Activated CD8-positive, alpha-beta memory T cell treated with anti-CD3 and anti-CD28 coated beads, Interleukin-2, amount 50 U/mL, for 24 hours (primary cell): ENCODE measurements around the gene MLIP.
"Not testable (repeated sequence)": the region's sequence is repeated elsewhere in the genome, so short reads cannot be mapped to it uniquely, and the experiment has no call there.

ENCODE experiments used
- DNase-seq: peaks from one replicate; pipeline ENCODE4 v3.0.0-alpha.2; 2020; ENCODE audit errors: extremely low read depth

MLIP gene, protein sequence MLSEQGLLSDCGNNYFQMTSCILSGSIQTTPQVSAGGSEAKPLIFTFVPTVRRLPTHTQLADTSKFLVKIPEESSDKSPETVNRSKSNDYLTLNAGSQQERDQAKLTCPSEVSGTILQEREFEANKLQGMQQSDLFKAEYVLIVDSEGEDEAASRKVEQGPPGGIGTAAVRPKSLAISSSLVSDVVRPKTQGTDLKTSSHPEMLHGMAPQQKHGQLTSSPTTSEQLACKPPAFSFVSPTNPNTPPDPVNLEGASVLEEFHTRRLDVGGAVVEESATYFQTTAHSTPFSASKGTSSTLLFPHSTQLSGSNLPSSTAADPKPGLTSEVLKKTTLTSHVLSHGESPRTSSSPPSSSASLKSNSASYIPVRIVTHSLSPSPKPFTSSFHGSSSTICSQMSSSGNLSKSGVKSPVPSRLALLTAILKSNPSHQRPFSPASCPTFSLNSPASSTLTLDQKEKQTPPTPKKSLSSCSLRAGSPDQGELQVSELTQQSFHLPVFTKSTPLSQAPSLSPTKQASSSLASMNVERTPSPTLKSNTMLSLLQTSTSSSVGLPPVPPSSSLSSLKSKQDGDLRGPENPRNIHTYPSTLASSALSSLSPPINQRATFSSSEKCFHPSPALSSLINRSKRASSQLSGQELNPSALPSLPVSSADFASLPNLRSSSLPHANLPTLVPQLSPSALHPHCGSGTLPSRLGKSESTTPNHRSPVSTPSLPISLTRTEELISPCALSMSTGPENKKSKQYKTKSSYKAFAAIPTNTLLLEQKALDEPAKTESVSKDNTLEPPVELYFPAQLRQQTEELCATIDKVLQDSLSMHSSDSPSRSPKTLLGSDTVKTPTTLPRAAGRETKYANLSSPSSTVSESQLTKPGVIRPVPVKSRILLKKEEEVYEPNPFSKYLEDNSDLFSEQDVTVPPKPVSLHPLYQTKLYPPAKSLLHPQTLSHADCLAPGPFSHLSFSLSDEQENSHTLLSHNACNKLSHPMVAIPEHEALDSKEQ

DNA sequence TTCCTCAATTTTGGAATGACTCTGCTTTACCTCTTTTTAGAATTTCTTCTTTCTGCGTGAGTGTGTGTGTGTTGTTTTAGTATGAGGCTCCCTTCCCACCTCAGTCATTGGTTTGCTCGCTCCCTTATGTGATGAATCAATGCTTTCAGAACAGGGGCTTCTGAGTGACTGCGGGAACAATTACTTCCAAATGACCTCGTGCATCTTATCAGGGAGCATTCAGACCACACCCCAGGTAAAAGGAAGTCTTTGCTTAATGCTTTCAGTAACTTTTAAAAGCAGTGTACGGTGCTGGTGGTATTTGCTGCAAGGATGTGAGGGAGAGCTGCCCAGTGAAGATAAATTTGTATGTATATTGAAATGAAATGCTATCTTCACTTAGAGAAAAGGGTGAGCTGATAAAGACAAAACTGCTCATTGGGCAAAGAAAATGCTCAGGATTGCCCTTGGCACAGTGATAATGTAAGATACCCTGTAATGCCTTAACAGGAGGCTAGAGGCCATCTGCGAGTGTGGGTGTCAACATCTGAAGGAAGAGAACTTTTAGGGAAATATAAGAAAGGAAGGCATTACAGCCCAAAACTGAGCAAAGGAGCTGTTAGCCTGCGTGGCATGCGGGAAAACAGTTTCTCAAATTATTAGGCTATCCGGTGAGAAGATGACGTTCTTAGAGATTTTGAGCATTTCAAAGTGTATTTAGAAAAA is at the start of gene MLIP:
TSS of gene MLIP (plus strand) at position 103 of the 705 bp plus-strand sequence. CDS start at position 140, 37 bp downstream.
- no peak for DNase-seq

DNA sequence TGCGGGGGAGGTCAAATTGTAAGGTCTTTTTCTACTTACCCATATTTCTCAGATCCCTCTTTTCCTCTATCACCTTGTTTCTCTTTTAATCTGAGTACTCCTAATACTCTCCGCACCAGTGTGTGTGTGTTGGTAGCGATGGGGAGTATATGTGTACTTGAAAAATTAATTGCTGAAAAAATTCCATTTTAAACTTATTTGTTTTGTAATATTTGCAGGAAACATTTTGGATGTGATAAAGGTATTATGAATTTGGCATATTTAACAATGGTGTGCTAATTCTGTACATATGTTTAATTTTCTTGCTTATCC is 48.1 kb upstream of the MLIP start:
- DNase-seq, result no peak

DNA sequence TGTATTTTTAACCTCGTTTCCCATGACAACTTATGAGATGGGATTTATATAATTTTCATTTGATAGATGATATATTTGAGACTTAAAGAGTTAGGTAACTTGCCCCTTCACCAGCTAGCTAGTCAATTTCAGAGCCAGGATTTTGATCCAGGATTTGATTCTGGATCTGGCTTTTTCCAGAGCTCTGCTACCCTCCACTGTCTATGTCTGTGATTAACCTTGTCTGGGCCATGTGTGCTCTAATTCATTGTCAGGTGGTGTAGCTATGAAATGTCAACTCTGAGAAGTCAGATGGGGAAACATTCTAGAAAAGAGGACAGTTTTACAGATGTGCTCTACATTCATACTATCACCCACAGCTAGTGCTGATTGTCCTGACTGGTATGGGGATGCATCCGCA is 42.5 kb upstream of the MLIP start:
- DNase-seq, result no peak

DNA sequence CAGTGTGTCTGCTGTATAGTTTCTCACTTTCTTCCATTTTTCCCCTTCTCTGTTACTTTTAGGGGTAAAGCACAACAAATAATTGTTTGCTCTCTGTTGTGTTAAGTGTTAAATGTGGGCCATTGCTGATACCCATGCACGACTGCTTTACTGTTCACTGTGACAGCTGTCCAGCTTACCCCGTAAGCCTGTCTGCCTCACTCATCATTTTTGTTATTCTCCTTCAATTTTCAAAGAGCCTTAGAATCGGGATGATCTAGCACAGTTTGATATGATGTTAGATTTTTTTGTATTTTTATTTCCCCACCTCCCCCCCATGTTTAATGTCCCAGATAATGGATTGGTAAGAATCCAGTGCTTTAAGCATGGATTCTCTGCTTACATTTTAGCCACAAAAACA is 41.2 kb upstream of the MLIP start:
- no peak for DNase-seq

DNA sequence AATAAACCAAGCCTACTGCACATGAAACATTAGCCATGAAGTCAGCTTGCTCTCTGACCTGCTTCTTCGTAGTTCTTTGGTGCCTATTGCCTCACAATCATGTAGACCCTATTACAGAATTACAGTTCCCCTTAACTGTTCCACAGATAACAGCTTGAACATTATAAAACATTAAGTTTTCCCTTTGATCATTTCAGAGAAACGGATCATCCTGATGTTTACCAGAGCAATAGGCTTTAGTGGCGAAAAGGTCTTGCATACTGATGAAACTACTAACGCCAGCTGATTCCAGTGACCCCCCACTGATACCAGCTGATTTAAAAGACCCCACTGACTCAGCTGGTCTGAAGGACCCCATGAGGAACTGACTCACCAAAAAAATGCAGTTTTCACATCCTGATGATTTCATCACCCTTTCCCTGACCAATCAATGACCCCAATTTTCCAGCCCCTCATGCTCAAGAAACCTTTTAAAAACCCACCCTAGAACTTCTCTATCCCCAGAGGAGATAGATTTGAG is 39.4 kb upstream of the MLIP start:
- DNase-seq, result no peak

DNA sequence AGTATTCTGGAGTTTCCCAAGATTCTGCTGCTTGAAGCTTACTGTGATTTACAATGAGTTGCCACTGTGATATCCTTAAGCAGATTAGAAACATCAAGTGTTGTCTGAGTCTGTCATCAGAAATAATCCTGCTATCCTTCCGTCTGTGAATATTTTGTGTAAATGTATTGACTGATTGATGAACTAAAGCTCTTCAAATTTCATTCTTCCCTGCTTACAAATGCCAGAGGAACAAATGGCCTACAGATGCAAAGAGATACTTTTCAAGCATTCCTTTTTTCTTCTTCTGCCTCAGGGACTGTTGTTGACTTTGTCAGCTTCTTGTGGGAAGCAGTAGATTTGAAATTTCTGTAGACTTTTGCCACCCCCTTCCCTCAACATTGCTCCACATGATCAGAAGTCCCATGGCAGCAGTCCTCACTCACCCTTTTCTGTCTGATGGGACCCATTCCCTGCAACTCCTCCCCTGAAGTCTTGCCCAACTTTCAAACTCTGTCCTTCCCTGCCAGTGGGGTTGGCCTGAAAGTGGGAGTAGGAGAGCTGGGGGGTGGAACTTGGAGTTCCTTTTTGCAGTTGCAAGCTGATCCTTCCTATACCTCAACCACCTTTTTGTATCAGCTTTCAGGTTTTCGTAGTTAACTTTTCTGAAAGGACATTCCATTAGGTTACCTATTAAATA is 38.5 kb upstream of the MLIP start:
- DNase-seq, result no peak

DNA sequence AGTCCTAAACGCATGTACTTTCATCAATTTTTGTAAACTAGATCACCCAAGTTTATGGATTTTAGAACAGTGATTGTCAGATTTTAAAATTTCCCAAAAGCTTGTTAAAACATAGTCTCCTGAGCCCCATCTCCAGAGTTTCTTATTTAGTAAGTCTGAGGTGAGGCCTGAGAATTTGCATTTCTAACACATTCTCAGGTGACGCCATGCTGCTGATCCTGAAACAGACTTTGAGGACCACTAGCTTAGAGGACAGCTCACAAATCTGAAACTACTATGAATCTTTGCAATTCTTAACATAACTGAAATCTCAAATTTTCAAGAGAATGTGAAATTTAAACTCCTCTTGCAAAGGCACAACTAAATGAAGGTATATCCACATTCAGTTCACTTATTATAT is 37.8 kb upstream of the MLIP start:
- DNase-seq, result no peak

DNA sequence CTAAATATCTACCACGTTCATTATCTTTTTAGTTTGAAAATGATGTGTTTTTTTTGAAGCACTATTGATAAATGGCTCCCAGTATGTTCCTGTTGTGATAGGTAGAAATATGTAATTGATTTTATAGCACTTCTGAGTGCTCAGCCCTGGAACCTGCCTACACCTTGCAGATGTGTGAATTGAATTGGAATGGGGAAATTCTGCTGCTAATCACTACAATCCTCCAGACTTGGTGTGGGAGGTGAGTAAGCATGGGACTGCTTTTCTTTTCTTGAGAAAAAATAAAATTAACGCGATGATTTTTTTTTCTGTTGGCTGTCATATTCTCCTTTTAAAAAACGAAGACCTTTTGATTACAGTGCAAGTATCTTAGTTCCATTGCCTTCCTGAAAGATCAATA is 37.1 kb upstream of the MLIP start:
- no peak for DNase-seq

DNA sequence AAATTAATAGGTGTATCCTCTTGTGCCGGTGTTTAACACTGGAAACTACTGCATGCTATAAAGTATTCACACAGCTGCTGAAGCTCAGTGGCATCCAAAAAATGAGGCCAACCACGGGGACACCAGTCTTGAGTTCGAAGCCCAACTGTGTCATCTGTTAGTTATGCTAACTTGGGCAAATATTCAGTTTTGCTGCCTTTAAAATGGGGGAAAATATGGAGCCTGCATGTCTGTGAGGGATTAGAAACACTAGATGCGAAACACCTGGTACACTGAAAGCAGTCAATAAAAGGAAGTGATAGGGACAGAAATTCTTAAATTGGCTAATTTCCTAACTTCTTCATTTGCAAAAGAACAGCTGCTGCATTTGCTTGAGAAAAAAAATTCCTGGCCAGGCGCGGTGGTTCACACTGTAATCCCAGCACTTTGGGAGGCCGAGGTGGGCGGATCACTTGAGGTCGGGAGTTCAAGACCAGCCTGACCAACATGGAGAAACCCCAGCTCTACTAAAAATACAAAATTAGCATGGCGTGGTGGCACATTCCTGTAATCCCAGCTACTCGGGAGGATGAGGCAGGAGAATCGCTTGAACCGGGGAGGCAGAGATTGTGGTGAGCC is 36.6 kb upstream of the MLIP start:
- DNase-seq, result no peak

DNA sequence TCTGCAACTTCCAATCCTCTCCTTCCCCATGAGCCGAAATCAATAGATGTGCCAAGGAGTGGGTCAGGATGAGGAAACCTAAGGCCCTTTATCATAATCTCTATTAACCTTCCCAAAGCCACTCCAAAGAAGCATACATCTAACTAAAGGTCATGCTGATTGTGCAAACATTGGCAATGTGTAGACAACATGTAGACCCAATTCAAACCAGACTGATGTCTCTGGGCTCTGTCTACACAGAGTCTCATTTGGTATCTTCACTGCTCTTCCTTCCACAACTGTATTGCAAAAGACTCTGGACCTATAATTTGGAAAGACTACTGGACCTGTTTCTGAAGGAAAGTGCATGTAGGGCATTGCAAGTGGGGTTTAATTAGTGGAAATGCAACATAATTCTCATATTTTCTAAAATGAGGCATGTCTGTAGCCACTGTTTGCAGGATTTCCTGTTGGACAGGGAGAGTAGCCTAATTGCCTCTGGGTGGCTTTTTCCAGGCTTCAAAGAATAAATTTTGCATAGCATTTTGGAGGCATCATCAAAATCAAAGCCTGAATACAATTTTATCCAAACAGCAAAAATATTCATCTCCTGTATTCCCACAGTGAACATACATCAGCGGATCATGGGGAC is 35.0 kb upstream of the MLIP start:
- no peak for DNase-seq

DNA sequence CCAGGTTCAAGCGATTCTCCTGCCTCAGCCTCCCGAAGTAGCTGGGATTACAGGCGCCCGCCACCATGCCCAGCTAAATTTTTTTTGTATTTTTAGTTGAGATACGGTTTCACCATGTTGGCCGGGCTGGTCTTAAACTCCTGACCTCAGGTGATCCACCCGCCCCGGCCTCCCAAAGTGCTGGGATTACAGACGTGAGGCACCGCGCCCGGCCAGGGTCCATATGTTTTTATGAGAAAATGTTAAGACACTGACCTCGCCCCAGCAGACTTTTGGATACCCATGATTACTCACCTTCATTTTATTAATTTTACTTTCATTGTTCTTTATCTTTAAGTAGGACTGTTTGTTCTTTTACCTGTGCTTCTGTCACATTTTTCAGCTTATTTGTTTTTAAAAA is 29.7 kb upstream of the MLIP start:
- not testable (repeated sequence) for DNase-seq

DNA sequence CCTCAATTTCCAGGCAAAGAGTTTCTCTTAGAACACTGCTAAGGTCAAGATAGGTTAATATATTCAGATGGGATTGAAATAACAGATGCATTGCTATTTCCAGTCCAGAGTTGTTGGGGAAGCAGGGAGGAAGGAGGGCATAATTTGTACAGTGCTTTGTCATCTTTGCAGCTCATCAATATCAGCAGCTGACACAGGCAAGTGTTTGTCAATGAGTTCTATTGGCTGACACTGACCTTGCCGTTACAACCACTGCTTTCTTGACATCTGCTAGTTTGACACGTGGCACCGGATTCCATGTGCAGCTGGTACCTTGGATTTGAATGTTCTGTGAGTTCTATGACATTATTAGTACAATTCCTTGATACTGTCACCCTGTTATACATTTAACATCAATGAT is 28.0 kb upstream of the MLIP start:
- DNase-seq, result no peak

DNA sequence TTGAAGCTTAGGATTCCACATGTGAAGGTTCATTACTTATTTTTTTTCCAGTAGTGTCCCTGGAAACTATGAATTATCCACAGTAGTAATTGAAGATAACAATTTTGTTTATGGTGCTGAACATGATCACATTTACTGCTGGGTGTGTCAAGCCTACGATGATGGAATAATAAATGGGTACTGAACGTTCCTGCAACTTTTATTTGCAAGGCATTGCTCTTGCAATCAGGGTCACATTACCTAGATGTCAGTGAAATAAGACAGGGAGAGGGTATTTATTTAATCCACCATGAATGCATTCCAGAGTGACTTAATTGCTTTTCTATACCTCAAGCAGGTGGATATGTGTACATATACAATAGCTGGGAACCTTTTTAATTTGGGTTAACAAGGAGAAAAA is 27.0 kb upstream of the MLIP start:
- DNase-seq, result no peak

DNA sequence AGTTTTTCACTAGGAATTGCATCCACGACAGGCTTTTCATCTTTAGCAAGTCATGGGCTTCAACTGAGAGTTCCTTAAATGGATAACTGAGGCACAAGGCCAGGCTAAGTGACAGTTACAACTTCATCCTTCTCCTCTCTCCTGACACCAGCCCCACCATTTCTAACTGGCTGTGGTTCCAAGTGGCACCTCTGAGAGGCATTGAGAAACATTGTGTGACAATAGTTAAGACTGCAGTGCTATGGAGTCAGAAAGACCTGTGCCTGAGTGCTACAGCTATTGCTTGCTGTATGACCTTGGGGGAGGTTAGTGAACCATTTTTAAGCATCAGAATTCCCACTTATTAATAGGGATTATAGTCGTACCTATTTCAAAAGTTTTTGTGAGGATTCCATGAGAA is 26.2 kb upstream of the MLIP start:
- DNase-seq, result no peak

DNA sequence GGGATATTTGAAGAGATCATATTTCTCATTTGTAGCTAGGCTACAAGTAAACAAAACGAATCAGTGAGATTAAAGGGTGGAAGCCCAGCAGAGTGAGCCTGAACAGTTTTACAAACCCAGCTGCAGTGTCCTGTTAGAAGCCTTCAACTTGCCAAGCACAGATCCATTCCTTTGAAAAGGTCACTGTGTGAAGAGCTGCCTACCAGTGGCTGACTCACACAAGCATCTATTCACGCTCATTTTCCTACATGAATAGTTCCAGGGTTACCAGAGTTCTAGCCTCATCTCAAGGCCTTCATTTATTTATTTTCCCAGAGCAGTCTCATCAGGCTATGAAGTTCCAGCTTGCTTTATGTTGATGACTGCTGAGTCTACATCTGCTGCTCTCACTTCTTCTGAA is 25.7 kb upstream of the MLIP start:
- no peak for DNase-seq

DNA sequence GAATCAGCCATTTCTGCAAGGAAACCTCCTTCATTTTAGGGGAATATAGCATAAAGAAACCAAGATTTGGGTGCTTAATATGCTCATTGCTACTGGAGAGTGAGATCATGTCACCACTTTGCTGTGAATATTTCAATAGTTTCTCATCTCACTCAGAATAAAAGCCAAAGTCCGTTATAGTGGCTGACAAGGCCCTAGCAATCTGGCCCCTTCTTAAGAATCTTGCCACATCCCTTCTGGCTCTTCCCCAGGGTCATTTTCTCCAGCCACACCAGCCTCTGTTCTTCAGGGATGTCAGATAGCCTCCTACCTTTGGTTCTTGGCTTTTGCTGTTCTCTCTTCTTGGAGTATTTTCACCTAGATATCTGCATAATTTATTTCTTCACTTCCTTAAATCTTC is 24.8 kb upstream of the MLIP start:
- DNase-seq, result no peak

DNA sequence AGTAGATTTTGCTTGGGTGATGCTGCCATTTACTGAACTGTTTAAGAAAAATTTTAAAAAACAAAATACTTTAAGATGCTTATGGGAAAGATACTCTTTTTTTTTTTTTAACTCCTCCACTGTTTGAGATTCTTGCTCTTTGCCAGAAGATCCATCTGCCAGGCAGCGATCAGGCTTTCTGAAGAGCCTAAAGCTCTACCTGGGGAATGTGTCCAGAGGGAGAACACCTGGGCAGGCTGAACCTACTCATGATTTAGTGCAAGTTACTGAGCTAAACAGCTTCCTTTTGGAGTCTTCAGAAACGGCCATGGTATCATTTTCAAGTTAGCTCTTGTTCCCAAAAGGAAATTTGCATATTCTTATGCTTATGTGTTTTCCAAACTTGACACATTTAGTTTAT is 23.5 kb upstream of the MLIP start:
- DNase-seq, result no peak

DNA sequence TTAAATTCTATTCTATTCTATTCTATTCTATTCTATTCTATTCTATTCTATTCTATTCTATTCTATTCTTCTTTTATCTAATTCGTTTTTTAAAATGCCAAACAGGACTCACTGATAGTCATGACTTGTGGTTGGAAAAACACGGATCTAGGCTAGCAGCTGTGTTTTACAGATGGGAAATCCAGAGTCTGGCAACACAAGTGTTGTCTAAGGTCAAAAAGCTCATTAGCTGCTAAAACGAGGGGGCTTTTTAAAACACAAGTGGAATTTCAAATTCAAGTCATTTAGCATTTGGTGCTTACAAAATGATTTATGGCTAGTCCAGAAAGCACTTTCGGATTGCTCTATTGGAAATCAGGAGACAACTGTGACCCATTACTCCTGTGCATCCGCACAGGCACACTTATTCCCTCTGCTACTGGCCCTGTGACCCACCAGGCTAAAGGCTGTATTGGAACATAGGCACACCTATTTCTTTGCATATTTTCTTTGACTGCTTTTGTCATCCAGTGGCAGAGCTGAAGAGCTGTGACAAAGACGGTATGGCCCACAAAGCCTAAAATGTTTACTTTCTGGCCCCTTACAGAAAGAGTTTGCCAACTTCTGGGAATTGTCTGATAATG is 17.8 kb upstream of the MLIP start:
- DNase-seq, result no peak

DNA sequence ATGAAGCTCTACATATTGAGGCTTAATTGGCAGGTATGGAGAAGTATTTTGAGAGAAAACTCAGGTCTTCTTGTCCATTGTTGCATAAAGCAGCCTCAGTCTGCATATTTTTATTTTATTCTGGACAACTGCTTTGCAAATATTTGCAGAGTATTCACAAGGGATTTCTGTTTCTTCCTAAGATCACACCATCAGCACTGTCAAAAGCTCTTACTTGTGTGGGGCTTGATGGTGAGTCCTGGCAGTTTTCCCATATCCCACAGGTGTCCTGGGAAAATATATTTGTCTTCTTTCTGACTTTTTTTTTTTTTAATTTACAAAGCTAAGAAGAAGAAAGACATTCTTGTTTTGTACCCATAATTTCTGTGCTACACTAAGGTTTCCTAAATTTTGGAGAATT is 16.9 kb upstream of the MLIP start:
- no peak for DNase-seq

DNA sequence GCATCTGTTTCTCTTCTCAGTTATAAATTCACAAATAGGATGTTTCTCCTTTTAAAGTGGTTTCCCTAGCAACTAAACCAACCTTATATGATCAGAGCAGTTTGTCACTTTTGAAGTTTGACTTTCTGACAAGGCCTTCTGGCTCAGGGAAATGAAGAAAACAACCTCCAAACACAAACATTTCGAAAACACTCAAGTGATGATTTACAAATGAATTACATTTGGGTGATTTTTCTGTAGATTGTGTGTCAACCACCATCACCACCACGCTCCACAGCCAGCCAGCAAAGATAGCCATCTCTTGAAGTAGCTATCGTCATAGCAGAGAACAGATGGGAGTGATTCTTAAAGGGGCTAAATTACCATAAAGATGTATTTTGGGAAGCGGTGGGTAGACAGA is 16.5 kb upstream of the MLIP start:
- no peak for DNase-seq
